Hematopoietic multipotent progenitor cell treated with erythropoietin and hydrocortisone succinate and interleukin-3 and kit ligand, for 8 days (in vitro differentiated cells): Measurements from ENCODE around the gene GSE1.

Experiments
- DNase-seq: peaks from one replicate; pipeline ENCODE4 v3.0.0-alpha.2; 2015

GSE1 gene

GRCh38 chr16:85710732-85711131 is 97.6 kb downstream of the GSE1 start:
- DNase-seq, result no peak

GRCh38 chr16:85711982-85712587 is 99.0 kb downstream of the GSE1 start:
- DNase-seq, result no peak

- DNase-seq, result no peak
Observed at GRCh38 chr16:85712801-85713200, 99.7 kb downstream of the GSE1 start.

- no peak for DNase-seq
Observed at GRCh38 chr16:85715169-85716021, 102.3 kb downstream of the GSE1 start.

GRCh38 chr16:85716022-85716679 is 103.0 kb downstream of the GSE1 start:
- DNase-seq, result no peak

- no peak for DNase-seq
Observed at GRCh38 chr16:85716680-85717038, 103.5 kb downstream of the GSE1 start.

- peak; percentile 78 for DNase-seq
Observed at GRCh38 chr16:85717393-85718152, 104.5 kb downstream of the GSE1 start.

- DNase-seq, result no peak
Observed at GRCh38 chr16:85718153-85718477, 105.0 kb downstream of the GSE1 start.

- DNase-seq, result no peak
Observed at GRCh38 chr16:85718682-85719081, 105.6 kb downstream of the GSE1 start.

- DNase-seq, result no peak
Observed at GRCh38 chr16:85719605-85720301, 106.6 kb downstream of the GSE1 start.

GRCh38 chr16:85720302-85720637 is 107.1 kb downstream of the GSE1 start:
- no peak for DNase-seq

- DNase-seq, result no peak
Observed at GRCh38 chr16:85722128-85722893, 109.2 kb downstream of the GSE1 start.

GRCh38 chr16:85724126-85724879 is 111.2 kb downstream of the GSE1 start:
- DNase-seq, result no peak

GRCh38 chr16:85724936-85725335 is 111.8 kb downstream of the GSE1 start:
- DNase-seq, result no peak
